Endodermal cell (in vitro differentiated cells): Measurements from ENCODE around the gene PNLIP. TPM values are rescaled to one million over a fixed set of nuclear protein-coding genes. Genes with fewer than 3 reads are reported as not detected.

Experiments used
- DNase-seq: peaks from one replicate; pipeline ENCODE4 v3.0.0-alpha.2; 2017
- H3K27ac ChIP-seq: 2 replicates; pipeline ENCODE4 v1.5.1; 2013; ENCODE audit warnings: mild to moderate bottlenecking, low read depth, low read length, moderate library complexity
- H3K27me3 ChIP-seq: 2 replicates; pipeline ENCODE4 v1.6.1; 2013; ENCODE audit warnings: mild to moderate bottlenecking, low read length, moderate library complexity; ENCODE audit not compliant: insufficient read depth, control insufficient read depth, poor library complexity, severe bottlenecking
- H3K36me3 ChIP-seq: 2 replicates; pipeline ENCODE4 v1.7.0; 2013; ENCODE audit warnings: mild to moderate bottlenecking, low read length, moderate library complexity; ENCODE audit not compliant: control insufficient read depth, insufficient read depth
- H3K4me1 ChIP-seq: one replicate; pipeline ENCODE4 v1.7.0; 2013; ENCODE audit warnings: low read length; ENCODE audit not compliant: control insufficient read depth, insufficient read depth
- H3K4me3 ChIP-seq: 2 replicates; pipeline ENCODE4 v1.5.1; 2013; ENCODE audit warnings: mild to moderate bottlenecking, low read length, moderate library complexity
- H3K9ac ChIP-seq: 2 replicates; pipeline ENCODE4 v1.6.1; 2013; ENCODE audit warnings: mild to moderate bottlenecking, low read length, moderate library complexity; ENCODE audit not compliant: poor library complexity, severe bottlenecking; ENCODE audit errors: extremely low read depth
- H3K9me3 ChIP-seq: 2 replicates; pipeline ENCODE4 v1.6.1; 2013; ENCODE audit warnings: mild to moderate bottlenecking, low read length, moderate library complexity; ENCODE audit not compliant: control insufficient read depth
- H3K27ac Mint-ChIP-seq: 2 replicates; pipeline ENCODE4 v1.8.0; 2020; ENCODE audit warnings: mixed read lengths
- H3K27me3 Mint-ChIP-seq: 2 replicates; pipeline ENCODE4 v1.8.0; 2021; ENCODE audit warnings: mild to moderate bottlenecking, mixed read lengths; ENCODE audit not compliant: insufficient read depth
- H3K36me3 Mint-ChIP-seq: 2 replicates; pipeline ENCODE4 v1.8.0; 2020; ENCODE audit warnings: low read depth, mixed read lengths
- H3K4me1 Mint-ChIP-seq: 2 replicates; pipeline ENCODE4 v1.8.0; 2020; ENCODE audit warnings: mixed read lengths
- H3K4me3 Mint-ChIP-seq: 2 replicates; pipeline ENCODE4 v1.8.0; 2020; ENCODE audit warnings: mild to moderate bottlenecking, moderate library complexity, mixed read lengths
- H3K9me3 Mint-ChIP-seq: 2 replicates; pipeline ENCODE4 v1.8.0; 2020; ENCODE audit warnings: mild to moderate bottlenecking, mixed read lengths
- WGBS, 2 experiments: methylation state at CpG; one replicate each; pipeline versions ENCODE4 v1.1.5 to v1.1.7; 2013; ENCODE audit warnings: missing lambda C conversion rate in 2 of 2, mixed read lengths in 1 of 2; ENCODE audit not compliant: insufficient coverage in 1 of 2, insufficient read length in 1 of 2; 5-methylcytosine and 5-hydroxymethylcytosine counted together
- total RNA-seq, 2 donors: library from RNA; stranded (reverse); fragmentation: NEBNext Ultra II Directional in 1 of 2; extraction: Animal tissue kit (Norgen Biotek cat#: 25700) in 1 of 2; gene quantifications; 2 replicates in 1 of 2; 3 replicates in 1 of 2; pipeline ENCODE4 v1.2.1, GENCODE V29; 2021
- TF ChIP-seq, protein P1 (sequence below): fragments of 200-600 bp; sonication (generic); conservative IDR thresholded peaks from 2 replicates; pipeline ENCODE4 v1.5.0; 2021; ENCODE audit warnings: antibody characterized with exemption, mild to moderate bottlenecking

Gene PNLIP
- total RNA-seq, 2 donors from 2014 or later = not detected

DNA sequence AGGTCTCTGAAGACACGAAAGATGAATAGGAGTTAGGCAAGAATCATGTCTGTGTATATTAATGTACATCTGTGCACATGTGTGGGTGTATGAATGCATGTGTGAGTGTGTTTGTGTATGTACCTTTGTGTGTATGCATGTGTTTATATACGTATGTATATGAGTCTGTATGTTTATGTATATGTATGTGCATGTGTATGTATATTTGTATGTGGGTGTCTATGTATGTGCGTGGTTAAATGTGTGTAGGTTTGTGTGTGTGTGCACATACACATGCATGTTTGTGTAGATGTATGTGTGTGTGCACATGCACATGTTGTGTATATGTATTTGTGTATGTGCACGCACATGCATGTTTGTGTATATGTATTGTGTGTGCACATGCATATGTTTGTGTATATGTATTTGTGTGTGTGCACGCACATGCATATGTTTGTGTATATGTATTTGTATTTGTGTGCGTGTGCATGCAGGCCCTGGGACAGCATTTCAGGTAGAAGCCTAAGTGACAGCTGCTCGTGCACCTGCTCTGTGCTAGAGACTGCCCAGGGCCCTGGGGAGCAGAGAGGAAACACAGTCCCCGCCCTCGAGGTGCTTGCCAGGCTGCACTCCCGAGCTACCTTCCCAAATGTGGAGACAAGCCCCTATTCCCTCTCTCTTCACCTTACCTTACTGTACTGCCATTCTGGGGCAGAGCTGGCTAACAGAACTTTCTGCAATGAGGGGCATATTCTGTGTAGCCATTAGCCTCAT lies 57.1 kb downstream of the PNLIP start:
- Histone ChIP-seq H3K36me3 (no peaks in the 10 kb centered on the region), H3K27me3 (no peaks in the 10 kb centered on the region), H3K4me1 (no peaks in the 10 kb centered on the region), H3K4me3 (no peak overlapping the region), H3K27ac (no peak overlapping the region), H3K9me3 (no peaks in the 10 kb centered on the region), H3K9ac (no peak overlapping the region)
- Mint-ChIP-seq H3K4me3 (no peak overlapping the region), H3K9me3 (no peaks in the 10 kb centered on the region), H3K27me3 (peaks cover 3% of the 10 kb centered on the region), H3K36me3 (no peaks in the 10 kb centered on the region), H3K27ac (no peak overlapping the region), H3K4me1 (no peaks in the 10 kb centered on the region)
- TF ChIP-seq, protein P1, sequence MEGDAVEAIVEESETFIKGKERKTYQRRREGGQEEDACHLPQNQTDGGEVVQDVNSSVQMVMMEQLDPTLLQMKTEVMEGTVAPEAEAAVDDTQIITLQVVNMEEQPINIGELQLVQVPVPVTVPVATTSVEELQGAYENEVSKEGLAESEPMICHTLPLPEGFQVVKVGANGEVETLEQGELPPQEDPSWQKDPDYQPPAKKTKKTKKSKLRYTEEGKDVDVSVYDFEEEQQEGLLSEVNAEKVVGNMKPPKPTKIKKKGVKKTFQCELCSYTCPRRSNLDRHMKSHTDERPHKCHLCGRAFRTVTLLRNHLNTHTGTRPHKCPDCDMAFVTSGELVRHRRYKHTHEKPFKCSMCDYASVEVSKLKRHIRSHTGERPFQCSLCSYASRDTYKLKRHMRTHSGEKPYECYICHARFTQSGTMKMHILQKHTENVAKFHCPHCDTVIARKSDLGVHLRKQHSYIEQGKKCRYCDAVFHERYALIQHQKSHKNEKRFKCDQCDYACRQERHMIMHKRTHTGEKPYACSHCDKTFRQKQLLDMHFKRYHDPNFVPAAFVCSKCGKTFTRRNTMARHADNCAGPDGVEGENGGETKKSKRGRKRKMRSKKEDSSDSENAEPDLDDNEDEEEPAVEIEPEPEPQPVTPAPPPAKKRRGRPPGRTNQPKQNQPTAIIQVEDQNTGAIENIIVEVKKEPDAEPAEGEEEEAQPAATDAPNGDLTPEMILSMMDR = no peak
- 87 to 89% methylated on average over 5 to 10 of the region's 10 CpGs for WGBS, 2 experiments
- no peak for DNase-seq

DNA sequence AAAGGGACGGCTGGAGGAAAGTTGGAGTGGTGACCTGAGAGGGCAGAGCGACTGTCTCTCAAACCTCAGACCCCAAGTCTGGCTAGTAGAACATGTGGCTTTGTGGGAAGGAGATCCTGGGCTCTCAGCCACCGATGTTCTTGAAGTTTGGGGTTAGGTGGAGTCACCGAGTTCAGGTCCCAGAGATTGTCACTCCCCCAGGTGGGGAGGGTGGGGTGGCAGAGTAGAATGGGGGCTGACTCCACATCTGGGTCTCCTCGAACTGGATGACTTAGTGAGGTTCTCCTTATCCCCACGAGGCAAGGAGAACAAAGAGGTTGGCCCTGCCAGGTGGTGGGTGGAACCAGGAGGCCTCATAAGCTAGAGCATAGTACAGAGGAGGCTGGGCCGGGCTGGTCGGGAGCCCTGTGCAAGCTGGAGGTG lies 60.3 kb downstream of the PNLIP start:
- no peak for DNase-seq
- H3K36me3 ChIP-seq = no peaks in the 10 kb centered on the region
- 83 to 84% methylated on average over 6 to 8 of the region's 8 CpGs for WGBS, 2 experiments
- no peaks in the 10 kb centered on the region for H3K4me1 ChIP-seq
- no peak overlapping the region for H3K9ac ChIP-seq
- no peaks in the 10 kb centered on the region for H3K4me1 Mint-ChIP-seq
- H3K4me3 ChIP-seq = no peak overlapping the region
- H3K27ac ChIP-seq = no peak overlapping the region
- no peak overlapping the region for H3K4me3 Mint-ChIP-seq
- TF ChIP-seq, protein P1 = no peak
- peaks cover 21% of the 10 kb centered on the region for H3K27me3 Mint-ChIP-seq
- H3K9me3 ChIP-seq = no peaks in the 10 kb centered on the region
- no peak overlapping the region for H3K27ac Mint-ChIP-seq
- no peaks in the 10 kb centered on the region for H3K36me3 Mint-ChIP-seq
- H3K9me3 Mint-ChIP-seq = no peaks in the 10 kb centered on the region
- H3K27me3 ChIP-seq = peaks cover 13% of the 10 kb centered on the region

DNA sequence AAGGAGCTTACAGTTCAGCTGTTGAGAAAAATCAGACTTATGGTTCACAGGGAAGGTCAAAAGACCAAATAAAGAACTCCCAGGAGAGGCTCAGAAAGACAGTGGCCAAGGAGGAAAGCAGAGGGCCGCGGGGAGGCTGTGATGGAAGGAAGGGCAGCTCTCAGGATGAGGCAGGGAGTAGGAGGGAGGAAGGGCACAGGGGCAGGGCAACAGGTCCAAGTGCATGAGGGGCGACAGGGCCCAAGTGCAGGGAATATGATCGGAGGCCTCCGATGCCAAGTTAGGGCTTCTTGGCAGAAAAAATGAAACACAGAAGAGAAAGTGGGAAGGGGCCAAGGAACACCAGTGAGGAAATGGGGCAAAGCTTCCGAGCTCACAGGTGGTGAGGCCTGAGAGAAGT lies 61.6 kb downstream of the PNLIP start:
- H3K4me3 Mint-ChIP-seq = no peak overlapping the region
- H3K9me3 ChIP-seq = no peaks in the 10 kb centered on the region
- no peaks in the 10 kb centered on the region for H3K9me3 Mint-ChIP-seq

More for the DNA sequence above, 61.6 kb downstream of the PNLIP start:
- TF ChIP-seq, protein P1 = no peak
- DNase-seq = no peak
- H3K27me3 ChIP-seq = peaks cover 13% of the 10 kb centered on the region
- H3K4me1 ChIP-seq = no peaks in the 10 kb centered on the region
- Mint-ChIP-seq H3K27me3 (peaks cover 21% of the 10 kb centered on the region), H3K27ac (no peak overlapping the region), H3K36me3 (no peaks in the 10 kb centered on the region), H3K4me1 (no peaks in the 10 kb centered on the region)
- no peak overlapping the region for H3K27ac ChIP-seq
- H3K9ac ChIP-seq = no peak overlapping the region
- 91 to 95% methylated on average over 6 of the region's 6 CpGs for WGBS, 2 experiments
- no peak overlapping the region for H3K4me3 ChIP-seq
- H3K36me3 ChIP-seq = no peaks in the 10 kb centered on the region
